HL-60/S4 treated with phorbol 12-myristate 13-acetate at 8.2 ng/mL for 4 days and 3 days (cell line): ENCODE results near the gene CRIP3.

ENCODE experiments used
- in situ Hi-C: fragments of 300-500 bp; cut with MboI; formaldehyde crosslinking; loops from 2 replicates; pipeline ENCODE4 v1.15.0; 2022; ENCODE audit warnings: low sequenced_read_pairs

The CRIP3 gene

DNA sequence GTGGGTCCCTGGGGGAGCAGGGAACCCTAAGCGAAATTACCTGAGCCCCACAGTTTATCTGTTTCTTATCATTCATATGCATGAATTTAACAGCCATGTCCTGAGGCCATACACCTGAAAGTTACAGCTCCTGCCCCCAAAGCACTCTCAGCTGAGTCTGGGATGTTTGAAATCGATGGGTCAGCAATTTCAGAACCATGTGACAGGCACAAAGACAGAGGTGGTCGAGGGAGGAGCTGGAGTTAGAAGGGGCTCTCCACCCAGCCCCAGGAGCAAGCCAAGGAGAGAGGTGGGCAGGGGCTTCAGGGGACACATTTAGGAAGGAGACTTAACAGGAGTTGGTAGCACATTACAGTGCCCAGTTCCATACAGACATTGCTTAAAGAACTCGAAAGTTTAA, 50.4 kb downstream of the CRIP3 start:
- in situ Hi-C loops, result loop anchor here (10.0 kb wide), 1 partner anchor 77 kb away; no protein-coding TSS in a partner anchor

DNA sequence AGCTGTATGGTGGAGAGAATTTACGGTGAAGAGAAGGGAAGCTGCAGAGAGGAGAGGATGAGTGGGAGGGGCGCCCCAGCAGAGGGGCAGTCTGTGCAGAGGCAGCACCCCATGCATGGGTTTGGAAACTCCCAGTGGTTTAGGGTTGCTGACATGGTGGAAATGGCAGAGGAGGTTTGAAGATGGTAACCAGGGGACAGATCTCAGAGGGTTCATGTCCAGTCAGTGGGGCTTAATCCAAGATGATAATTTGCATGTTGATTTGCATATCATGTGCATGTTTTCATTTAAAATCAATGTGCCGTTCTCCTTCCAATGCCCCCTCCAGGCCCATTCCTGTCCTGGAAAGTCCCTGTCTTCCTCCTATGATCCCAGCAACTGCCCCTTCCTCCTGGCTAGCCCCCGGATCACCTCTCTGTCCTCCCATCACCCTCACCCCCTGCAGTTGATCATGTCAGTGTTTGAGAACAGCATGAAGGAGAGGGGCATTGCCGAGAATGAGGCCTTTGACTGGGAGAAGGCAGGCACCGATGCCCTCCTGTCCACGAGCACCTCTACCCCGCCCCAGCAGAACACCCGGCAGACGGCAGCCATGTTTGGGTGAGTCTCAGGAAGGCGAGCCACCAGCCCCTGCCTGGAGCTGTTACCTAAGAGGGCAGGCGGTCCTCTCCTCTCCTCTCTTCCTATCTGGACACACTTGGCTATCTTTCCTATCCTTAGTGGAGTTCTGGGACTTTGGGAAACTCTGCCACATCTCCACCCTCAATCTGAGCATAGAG, 51.1 kb downstream of the CRIP3 start:
- in situ Hi-C loops, result loop anchor here (10.0 kb wide), 1 partner anchor 77 kb away; no protein-coding TSS in a partner anchor

DNA sequence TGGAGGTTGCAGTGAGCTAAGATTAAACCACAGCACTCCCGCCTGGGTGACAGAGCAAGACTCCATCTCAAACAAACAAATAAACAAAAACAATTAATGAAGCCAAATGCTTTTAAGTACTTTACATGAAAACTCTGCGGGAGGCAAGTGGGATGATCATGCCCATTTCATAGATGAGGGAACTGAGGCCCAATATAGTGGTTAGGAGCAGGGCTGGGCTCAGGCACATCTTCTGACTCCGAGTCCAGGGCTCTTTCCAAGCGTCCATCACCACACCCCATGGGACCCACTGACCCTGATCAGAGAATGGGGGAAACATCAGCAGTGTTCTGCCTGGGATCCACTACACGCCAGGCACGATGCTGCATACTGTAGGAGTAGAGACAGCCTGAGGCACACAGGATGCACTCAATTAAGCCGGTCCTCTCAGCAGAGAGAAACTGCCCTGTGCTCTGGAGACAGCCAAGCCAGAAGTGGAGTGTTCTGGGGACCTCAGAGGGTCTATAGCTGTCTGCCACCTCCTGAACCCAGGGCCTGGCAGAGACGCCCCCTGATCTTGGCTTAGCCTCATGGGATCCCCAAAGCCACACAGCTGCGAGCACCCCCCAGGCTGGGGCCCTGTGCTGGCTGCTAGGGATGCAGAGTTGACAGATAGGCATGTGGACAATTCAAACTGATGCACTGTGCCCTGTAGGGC, 51.8 kb downstream of the CRIP3 start:
- in situ Hi-C loops, result loop anchor here (10.0 kb wide), 1 partner anchor 78 kb away; no protein-coding TSS in a partner anchor
